HG03378 (cell line): Measurements from ENCODE around the gene RIIAD1.
"Not testable (repeated sequence)": the region's sequence is repeated elsewhere in the genome, so short reads cannot be mapped to it uniquely, and the experiment has no call there.

Source experiments
- ATAC-seq: cut with Tn5 transposase; IDR thresholded peaks from one replicate; pipeline ENCODE4 v1.9.1; 2021; ENCODE audit warnings: mild to moderate bottlenecking, moderate library complexity; ENCODE audit not compliant: unreplicated experiment

The RIIAD1 gene

DNA sequence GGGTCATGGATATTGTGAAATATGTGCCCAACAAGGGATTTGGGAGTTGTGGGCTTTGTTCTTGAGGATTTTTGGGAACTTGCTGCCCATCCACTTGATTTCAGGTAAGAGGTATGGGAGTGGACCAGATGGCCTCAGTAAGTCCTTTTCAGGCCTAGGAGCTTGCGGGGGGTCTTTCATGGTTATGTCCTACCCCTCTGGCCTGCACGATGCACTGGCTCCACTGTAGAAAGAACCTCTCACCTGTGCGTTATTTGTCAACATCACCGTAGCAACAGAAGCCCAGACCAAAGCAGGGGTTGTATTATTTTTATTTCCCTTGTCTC, 8.6 kb downstream of the RIIAD1 start:
- ATAC-seq = no peak

DNA sequence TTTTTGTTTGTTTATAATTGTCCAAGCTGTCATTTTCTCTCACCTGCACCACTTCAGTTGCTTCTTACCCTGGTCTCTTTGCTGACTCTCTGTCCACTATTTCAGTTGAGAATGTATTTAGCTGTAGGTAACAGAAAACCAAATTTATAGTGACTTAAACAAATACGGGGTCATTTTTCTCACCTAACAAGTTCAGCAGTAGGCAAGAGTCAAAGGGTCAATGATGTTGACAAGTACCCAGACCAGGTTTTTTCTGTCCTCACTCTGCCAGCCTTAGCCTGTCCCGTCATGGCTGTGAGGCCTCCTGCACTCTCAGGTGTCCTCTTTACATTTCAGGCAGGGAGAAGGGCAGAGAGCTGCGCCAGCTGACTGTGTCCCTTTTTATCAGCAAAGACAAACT, 11.8 kb downstream of the RIIAD1 start:
- no peak for ATAC-seq

DNA sequence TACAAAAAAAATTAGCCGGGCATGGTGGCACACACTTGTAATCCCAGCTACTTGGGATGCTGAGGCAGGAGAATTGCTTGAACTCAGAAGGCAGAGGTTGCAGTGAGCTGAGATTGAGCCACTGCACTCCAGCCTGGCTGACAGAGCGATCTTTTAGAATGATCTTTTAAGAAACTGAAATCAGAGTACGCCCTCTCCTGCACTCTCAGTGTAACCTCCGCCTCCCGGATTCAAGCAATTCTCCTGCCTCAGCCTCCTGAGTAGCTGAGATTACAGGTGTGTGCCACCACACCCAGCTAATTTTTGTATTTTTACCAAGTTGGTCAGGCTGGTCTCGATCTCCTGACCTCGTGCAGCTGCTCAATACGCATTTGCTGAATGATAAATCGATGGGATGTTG, 12.7 kb downstream of the RIIAD1 start:
- ATAC-seq = not testable (repeated sequence)

DNA sequence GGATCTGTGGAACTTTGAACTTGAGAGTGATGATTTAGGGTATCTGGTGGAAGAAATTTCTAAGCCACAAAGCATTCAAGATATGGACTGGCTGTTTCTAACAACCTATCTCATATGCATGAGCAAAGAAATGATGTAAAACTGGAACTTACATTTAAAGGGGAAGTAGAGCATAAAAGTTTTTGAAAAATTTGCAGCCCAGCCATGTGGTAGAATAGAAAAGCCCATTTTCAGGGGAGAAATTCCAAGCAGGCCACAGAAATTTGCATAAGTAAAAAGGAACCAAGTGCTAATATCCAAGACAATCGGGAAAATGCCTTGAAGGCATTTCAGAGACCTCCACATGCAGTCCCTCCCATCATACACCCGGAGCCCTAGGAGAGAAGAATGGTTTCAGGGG, 15.7 kb downstream of the RIIAD1 start:
- no peak for ATAC-seq

DNA sequence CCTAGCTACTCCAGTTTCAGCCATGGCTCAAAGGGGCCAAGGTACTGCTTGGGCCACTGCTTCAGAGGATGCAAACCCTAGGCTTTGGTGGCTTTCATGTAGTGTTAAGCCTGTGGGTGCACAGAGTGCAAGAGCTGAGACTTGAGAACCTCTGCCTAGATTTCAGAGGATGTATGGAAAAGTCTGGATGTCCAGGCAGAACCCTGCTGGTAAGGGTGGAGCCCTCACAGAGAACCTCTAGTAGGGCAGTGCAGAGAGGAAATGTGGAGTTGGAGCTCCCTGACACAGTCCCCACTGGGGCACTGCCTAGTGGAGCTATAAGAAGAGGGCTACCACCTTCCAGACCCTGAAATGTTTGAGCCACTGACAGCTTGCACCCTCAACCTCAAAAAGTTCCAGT, 16.2 kb downstream of the RIIAD1 start:
- no peak for ATAC-seq

DNA sequence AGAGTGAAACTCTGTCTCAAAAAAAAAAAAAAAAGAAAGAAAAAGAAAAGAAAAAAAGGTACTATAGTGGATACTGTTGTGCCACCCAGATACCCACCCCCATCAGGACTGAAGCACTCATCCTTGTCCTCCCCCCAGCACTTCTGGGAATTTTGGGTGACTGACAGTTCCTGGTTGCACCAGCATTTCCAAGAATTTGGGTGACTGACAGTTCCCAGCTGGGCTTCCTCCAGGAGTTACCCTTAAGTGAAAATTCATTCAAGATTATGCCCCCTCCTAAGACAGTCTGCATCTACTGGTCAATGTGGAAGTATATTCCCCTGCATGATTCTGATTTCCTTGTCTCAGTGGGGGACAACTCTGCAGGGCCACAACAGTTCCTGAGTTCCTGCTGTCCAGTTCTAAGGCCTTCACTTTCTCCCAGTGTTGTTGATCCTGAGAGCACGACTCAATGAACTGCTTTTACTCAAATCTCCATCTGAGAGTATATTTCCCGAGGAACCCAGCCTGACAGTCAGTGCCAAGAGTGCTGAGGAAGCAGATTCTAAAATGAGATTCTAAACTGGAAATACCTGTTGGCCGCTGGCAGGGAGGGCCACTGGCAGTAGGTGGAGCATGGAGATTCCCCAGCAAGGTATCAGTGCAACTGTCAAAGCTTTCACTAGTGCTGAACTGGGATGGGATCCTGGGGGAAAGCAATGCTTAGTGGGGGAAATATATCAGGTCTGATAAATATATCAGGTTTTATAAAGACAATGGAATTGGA, 18.5 kb downstream of the RIIAD1 start:
- ATAC-seq = no peak

DNA sequence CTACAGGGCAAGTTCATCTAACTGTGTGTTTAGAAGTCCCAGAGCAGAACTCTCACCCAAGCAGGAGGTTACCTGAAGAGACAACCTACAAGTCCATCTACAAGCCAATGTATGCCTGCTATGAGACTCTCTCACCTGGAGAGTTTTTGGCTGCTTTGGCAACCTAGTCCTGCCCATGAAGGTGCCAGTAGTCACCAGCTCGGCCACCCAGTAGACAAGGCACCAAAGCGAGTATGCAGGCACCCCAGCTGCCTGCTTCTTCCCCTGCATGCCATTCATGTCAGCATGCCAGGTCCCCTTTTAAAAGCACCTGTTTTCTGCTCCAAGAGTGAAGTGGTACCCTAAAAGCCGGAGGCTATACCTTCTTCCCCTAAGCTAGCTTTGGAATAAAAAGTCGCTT, 20.2 kb downstream of the RIIAD1 start:
- ATAC-seq = no peak

DNA sequence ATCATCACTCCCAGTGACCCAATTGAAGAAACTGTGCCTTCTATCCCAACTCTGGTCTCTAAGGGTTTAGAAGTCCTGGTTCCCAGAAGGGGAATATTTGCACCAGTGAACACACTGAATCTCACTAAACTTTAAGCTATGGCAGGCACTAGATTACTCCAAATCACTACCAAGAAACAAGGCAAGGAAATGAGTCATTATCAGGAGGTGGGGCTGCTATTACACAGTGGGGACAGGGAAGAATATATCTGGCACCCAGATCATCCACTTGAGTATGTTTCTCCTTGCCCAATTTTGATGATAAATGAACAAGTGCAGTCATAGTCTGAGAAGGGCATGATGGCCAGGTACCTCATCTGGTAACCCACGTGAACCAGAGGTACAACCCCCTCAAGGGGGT, 35.0 kb downstream of the RIIAD1 start:
- ATAC-seq = no peak

DNA sequence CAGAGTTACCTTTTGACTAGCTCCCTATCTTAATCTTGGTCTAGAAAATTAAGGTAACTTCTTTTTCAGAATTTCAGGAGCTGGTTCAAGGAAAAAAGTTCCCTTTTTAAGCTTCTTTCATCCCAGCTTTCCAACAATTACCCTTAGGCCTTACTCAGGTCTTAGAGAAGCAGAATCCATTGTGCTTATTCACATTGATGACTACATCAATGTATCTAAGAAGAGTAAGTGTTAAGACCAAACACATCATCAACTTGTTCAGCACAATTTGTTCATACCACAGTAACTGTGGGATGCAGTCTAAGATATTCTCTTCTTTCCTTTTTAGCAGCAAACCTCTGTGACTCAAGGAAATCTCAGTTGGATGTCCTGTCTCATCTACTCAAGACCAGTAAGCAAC, 37.9 kb downstream of the RIIAD1 start:
- no peak for ATAC-seq

DNA sequence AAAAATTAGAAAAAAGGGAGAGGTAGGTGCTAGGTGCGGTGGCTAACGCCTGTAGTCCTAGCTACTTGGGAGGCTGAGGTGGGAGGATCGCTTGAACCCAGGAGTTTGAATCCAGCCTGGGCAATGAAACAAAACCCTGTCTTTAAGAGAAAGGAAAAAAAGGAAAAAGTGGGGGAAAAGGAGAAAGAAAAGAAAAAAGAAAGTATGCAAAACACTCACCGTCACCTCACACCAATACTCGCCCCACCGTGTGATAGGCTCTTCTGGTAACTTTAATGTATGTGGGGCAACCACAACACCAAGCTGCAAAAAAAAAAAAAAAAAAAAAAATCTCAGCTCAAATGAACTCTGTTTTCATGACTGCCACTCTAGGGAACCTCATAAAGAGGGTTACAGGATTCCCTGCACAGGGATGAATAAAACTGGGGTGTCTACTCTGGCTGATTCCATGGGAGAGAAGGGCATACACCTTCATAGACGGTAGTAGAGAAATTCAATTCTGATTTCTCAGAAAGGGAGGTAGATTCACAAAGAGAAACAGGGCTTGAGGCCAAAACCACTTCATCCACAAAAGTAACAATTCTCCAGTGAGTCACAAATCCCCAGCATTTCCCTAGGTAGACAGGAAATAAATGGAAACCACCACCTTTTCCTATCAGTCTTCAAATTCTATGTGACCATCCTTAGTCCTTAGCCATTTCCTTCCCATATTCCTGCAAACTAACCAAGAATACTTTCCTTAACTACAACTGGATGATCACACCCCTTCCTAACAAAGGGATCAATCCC, 39.5 kb downstream of the RIIAD1 start:
- ATAC-seq = no peak

DNA sequence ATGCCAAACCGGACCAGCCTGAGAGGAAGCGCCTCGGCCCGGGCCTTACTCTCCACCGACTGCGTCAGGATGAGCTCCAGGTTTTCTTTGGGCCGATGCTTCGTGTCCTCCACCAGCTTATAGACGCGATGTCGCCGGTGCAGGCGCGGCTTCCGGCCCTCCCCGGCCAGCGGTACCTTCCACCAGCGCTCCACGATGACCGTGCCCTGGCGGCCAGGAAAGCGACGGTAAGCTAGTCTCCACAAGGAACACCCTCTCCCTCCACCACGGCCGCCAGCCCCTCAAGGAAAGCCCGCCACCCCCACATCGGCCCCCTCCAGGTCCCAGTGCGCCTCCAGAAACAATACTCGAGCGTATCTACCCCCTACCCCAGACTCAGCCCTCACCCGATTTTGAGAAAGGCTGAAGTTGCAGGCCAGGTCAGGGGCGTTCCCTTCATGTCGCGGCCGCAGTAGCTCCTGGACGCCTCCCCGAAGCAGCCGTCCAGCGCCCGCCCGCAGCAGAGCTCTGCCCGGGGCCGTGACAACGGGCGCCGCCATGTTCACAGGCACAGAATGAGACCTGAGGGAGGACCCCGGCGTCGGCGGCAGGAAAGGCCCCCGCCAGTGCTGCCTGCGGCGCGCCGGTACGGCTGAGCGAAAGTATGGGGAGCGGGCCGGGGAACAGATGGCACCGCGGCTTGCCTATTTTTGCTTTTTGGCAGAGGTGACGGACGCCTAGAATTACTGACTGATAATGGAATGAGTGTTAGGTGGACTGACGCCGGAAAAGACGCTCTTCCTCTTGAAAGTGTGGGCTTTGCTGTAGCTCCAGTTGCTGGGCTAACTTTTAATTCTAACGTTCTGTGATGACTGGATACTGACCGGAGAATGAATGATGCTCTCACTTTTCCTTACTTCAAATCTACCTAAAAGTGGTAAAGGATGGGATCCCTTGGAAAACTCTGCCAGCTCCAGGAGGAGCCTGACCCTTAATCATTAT, 41.9 kb downstream of the RIIAD1 start, which contains the start of gene MRPL9:
MRPL9 (minus strand) TSS at position 556 of the 981 bp plus-strand sequence; CDS start at position 539, 17 bp downstream.
- peak; percentile 77 for ATAC-seq

DNA sequence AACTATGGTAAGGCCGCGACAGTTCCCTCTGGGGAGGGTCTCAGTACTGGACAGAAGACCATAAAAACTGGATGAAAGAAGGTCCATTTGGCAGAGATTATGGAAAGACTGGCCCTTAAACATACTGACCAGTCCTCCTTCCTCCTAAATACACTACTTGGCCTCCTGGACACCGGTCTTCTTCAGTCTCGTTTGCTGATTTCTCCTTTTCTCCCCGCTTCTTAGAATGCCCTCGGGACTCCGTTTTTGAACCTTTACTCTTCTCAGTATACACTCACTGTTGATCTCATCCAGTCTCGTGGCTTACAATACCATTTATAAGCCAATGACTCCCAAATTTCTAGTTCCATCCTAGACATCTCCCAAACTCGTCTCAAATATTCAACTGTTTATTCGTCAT, 42.7 kb downstream of the RIIAD1 start:
- no peak for ATAC-seq

DNA sequence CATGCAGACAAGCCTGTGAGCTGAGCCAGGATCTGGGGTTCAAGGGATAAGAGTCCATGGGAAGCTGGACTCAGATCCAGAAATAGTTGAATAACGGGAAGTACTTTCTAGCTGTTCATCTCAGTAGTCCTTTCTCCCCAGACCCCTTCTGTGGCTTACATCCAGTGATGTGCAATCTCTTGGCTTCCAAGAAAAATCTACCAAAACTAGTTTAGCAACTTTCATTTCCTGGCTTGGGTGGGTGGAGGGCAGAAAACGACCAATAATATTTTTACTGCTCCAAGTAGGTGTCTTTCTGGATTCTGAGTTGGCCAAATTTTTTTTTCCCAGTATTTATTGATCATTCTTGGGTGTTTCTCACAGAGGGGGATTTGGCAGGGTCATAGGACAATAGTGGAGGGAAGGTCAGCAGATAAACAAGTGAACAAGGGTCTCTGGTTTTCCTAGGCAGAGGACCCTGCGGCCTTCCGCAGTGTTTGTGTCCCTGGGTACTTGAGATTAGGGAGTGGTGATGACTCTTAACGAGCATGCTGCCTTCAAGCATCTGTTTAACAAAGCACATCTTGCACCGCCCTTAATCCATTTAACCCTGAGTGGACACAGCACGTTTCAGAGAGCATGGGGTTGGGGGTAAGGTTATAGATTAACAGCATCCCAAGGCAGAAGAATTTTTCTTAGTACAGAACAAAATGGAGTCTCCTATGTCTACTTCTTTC, 47.2 kb downstream of the RIIAD1 start:
- ATAC-seq = not testable (repeated sequence)

DNA sequence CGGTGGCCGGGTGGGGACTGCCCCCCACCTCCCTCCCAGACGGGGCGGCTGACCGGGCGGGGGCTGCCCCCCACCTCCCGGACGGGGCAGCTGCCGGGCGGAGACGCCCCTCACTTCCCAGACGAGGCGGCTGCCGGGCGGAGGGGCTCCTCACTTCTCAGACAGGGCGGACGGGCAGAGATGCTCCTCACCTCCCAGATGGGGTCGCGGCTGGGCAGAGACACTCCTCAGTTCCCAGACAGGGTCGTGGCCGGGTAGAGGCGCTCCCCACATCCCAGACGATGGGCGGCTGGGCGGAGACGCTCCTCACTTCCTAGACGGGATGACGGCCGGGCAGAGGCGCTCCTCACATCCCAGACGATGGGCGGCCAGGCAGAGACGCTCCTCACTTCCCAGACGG, 47.9 kb downstream of the RIIAD1 start:
- ATAC-seq = not testable (repeated sequence)

DNA sequence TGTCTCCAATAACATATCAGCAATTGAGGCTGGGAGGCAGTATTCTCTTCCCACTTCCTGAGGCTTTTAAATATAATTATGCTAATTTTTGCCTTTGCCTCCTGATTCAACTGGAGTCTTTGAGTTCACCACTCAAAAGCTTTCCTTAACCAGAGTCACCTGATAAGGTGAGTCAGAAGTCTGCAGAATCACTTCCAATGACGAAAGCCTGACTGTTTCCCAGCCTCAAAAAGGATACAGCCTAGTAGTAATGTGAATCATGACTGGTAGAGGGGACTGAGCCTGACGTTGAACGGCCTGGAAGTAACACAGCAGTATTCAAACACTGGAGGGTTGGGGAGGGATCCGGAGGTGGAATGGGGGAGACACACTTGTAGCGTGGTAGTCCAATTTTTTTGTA, 52.4 kb downstream of the RIIAD1 start:
- ATAC-seq = no peak

DNA sequence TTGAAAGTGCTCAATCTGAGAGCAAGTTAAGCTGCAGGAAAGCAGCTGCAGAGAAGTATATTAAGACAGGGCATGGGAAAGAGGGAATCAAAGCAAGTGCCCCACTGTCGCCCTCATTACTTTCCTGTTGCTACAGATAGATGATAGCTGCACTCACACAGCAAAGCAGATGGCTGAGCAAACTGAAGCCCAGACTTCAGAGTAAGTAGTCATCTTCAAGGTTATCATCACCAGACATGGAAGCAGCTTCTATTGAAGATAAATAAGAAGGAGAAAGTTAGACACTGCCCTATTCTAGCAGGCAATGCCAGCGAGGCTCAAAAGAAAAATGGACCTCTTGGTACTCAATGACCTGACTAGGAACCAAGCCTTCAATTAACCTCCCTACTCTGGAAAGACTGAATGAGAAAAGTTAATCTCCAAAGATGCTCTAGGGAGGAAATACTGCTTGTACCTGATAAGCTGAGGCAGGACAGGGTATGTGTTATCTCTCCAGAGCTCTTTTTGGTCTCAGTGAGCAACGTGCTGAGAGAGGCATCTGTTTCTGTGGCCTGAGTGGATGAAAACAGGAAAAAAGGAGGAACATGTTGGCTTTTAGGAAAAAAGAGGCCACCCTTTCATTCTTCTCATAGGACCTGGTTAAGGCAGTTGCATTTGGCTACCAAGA, 53.1 kb downstream of the RIIAD1 start:
- no peak for ATAC-seq

DNA sequence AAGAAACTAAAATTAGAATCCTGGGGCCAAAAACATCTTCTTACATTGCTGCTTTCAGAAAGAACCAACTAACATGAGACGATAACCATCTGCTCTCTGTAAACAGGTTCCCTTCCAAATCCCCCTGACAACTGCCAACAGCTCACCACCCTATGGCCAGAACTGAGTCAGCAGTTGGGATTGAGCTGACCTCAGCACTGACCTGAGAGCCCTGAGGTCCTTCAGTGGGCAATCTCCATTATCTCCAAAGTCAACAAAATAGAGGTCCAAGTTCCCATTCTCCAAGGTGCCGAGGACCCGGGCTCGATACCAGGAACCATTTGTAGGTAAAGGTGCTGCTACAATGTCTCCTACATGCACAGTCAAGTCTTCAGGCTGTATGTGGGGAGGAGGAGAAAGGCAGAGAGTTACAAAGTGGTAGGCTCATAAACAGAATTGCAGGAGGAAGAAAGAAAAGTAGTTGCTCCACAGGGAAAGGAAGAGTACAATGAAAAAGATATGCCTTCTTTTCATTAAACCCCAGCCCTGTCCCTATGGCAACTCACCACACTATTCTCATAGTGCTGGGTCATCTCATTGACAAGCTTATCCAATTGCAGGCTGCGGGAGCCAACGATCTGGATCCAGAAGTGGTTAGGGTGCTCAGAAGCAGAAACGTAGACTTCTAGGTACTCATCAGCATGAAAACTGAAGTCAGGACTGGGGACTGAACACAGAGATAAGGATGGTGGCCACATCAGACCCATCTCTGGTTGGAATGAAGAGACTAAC, 54.8 kb downstream of the RIIAD1 start:
- no peak for ATAC-seq

DNA sequence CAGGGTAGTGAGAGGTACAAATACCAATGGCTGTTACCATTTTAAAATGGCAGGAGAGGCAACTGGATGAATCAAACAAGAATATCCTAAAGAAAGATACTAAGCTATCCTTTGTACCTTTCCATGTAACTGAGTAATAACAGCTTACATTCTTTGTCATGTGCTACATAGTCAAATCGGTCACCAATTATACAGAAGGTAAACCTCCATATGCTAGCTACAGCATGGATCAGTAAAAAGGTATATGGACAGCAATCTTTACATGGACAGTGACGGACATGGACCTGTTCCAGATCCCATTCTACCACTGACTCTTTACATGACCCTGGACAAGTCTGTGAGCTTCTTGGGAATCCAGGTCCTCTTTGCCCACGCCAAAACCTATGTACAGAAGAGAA, 55.3 kb downstream of the RIIAD1 start:
- no peak for ATAC-seq

DNA sequence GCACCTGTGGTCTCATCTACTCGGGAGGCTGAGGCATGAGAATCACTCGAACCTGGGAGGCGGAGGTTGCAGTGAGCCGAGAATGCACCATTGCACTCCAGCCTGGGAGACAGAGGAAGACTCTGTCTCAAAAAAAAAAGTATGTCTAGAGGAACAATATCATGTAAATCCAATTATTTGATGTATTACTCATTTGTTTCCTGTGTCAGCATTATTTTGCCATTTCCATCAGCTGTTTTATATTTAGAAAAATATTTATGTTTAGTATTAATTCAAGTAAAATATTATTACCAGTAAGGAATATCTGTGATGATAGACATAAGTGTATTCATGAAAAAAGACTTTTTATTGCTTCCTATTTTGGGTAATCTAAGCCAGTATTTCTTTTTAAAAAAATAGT, 56.0 kb downstream of the RIIAD1 start:
- no peak for ATAC-seq
